ENCODE data around the gene OSBPL5.

OSBPL5 gene

GRCh38 chr11:3137486-3138177 is 27.5 kb downstream of the OSBPL5 start:
- no peaks in the 10 kb centered on the region for H3K9me3 ChIP-seq (ENCODE audit: control insufficient read depth, low read length)
- H2BK12ac ChIP-seq (ENCODE audit: low read length in 2 of 2) = peak overlapping the region in 1 of 2 experiments; percentile 29
- no peak overlapping the region for H3K4ac ChIP-seq (ENCODE audit: low read depth in 1 of 2, low read length in 2 of 2)
- peak overlapping the region; percentile 39 for H4K8ac ChIP-seq (ENCODE audit: low read length)
- no peaks in the 10 kb centered on the region for H3K27me3 ChIP-seq (ENCODE audit: control insufficient read depth in 1 of 2, insufficient read depth in 1 of 2, low read length in 2 of 2)
- H2AFZ ChIP-seq (ENCODE audit: low read depth, low read length) = no peak overlapping the region
- peaks cover 37% of the 10 kb centered on the region for H3K4me1 ChIP-seq (ENCODE audit: control insufficient read depth, insufficient read depth, low read depth, low read length)
- H3K4me3 ChIP-seq (ENCODE audit: insufficient read depth in 1 of 2, low read depth in 1 of 2, low read length in 2 of 2) = no peak overlapping the region
- H2BK120ac ChIP-seq (ENCODE audit: low read depth, low read length) = no peak overlapping the region
- peak overlapping the region; percentile 45 for H2BK15ac ChIP-seq (ENCODE audit: low read depth, poor library complexity, severe bottlenecking)
- H3K36me3 ChIP-seq (ENCODE audit: control insufficient read depth in 1 of 2, insufficient read depth in 2 of 2, low read depth in 1 of 2, low read length in 2 of 2) = peaks cover 0 to 22% of the 10 kb centered on the region in 2 experiments
- peak overlapping the region in 1 of 2 experiments; percentile 31 for H3K18ac ChIP-seq (ENCODE audit: low read depth in 1 of 2, low read length in 2 of 2)
- peak overlapping the region; percentile 9 for H2AK5ac ChIP-seq (ENCODE audit: low read length, severe bottlenecking)
- no peak overlapping the region for H3K23ac ChIP-seq (ENCODE audit: low read length in 2 of 2)
- no peak overlapping the region for H3K27ac ChIP-seq (ENCODE audit: low read length, poor library complexity, severe bottlenecking)
- peak; percentile 29 for DNase-seq
- H3K4me2 ChIP-seq (ENCODE audit: low read length, poor library complexity, severe bottlenecking) = no peak overlapping the region
- H3K79me1 ChIP-seq (replicated peaks; ENCODE audit: low read length, poor library complexity, severe bottlenecking) = peaks cover 62% of the 10 kb centered on the region
- peak overlapping the region; percentile 59 for H4K91ac ChIP-seq (ENCODE audit: low read length)
- WGBS = 66% methylated on average over 17 of the region's 17 CpGs
- no peak overlapping the region for H2BK5ac ChIP-seq (ENCODE audit: low read depth, low read length, poor library complexity, severe bottlenecking)
- no peak overlapping the region for H3K9ac ChIP-seq (ENCODE audit: low read length)
- H3K14ac ChIP-seq (ENCODE audit: low read length in 2 of 2) = no peak overlapping the region

- no peak overlapping the region for H2BK5ac ChIP-seq (ENCODE audit: low read depth, low read length, poor library complexity, severe bottlenecking)
- no peaks in the 10 kb centered on the region for H3K27me3 ChIP-seq (ENCODE audit: control insufficient read depth in 1 of 2, insufficient read depth in 1 of 2, low read length in 2 of 2)
- peak overlapping the region; percentile 56 for H4K91ac ChIP-seq (ENCODE audit: low read length)
- H3K23ac ChIP-seq (ENCODE audit: low read length in 2 of 2) = no peak overlapping the region
- no peak overlapping the region for H3K27ac ChIP-seq (ENCODE audit: low read length, poor library complexity, severe bottlenecking)
- H3K14ac ChIP-seq (ENCODE audit: low read length in 2 of 2) = no peak overlapping the region
- H4K8ac ChIP-seq (ENCODE audit: low read length) = no peak overlapping the region
- H2BK15ac ChIP-seq (ENCODE audit: low read depth, poor library complexity, severe bottlenecking) = no peak overlapping the region
- no peak overlapping the region for H2BK120ac ChIP-seq (ENCODE audit: low read depth, low read length)
- no peak overlapping the region for H2AK5ac ChIP-seq (ENCODE audit: low read length, severe bottlenecking)
- no peaks in the 10 kb centered on the region for H3K9me3 ChIP-seq (ENCODE audit: control insufficient read depth, low read length)
- H3K4me3 ChIP-seq (ENCODE audit: insufficient read depth in 1 of 2, low read depth in 1 of 2, low read length in 2 of 2) = no peak overlapping the region
- H3K4me2 ChIP-seq (ENCODE audit: low read length, poor library complexity, severe bottlenecking) = no peak overlapping the region
- no peak for DNase-seq
- no peak overlapping the region for H3K18ac ChIP-seq (ENCODE audit: low read depth in 1 of 2, low read length in 2 of 2)
- H3K79me1 ChIP-seq (replicated peaks; ENCODE audit: low read length, poor library complexity, severe bottlenecking) = peaks cover 57% of the 10 kb centered on the region
- H2AFZ ChIP-seq (ENCODE audit: low read depth, low read length) = no peak overlapping the region
- peak overlapping the region in 1 of 2 experiments; percentile 33 for H2BK12ac ChIP-seq (ENCODE audit: low read length in 2 of 2)
- H3K36me3 ChIP-seq (ENCODE audit: control insufficient read depth in 1 of 2, insufficient read depth in 2 of 2, low read depth in 1 of 2, low read length in 2 of 2) = peaks cover 0 to 15% of the 10 kb centered on the region in 2 experiments
- H3K4ac ChIP-seq (ENCODE audit: low read depth in 1 of 2, low read length in 2 of 2) = no peak overlapping the region
- H3K9ac ChIP-seq (ENCODE audit: low read length) = no peak overlapping the region
- H3K4me1 ChIP-seq (ENCODE audit: control insufficient read depth, insufficient read depth, low read depth, low read length) = peaks cover 37% of the 10 kb centered on the region
- WGBS = 91% methylated on average over 13 of the region's 13 CpGs
Observed at GRCh38 chr11:3136546-3137455, 28.3 kb downstream of the OSBPL5 start.

GRCh38 chr11:3135481-3136440 is 29.3 kb downstream of the OSBPL5 start:
- H2AK5ac ChIP-seq (ENCODE audit: low read length, severe bottlenecking) = no peak overlapping the region
- no peak overlapping the region for H3K4me2 ChIP-seq (ENCODE audit: low read length, poor library complexity, severe bottlenecking)
- H2BK5ac ChIP-seq (ENCODE audit: low read depth, low read length, poor library complexity, severe bottlenecking) = no peak overlapping the region
- no peak overlapping the region for H2AFZ ChIP-seq (ENCODE audit: low read depth, low read length)
- no peak overlapping the region for H2BK120ac ChIP-seq (ENCODE audit: low read depth, low read length)
- peak overlapping the region; percentile 31 for H4K8ac ChIP-seq (ENCODE audit: low read length)
- H4K91ac ChIP-seq (ENCODE audit: low read length) = peak overlapping the region; percentile 25
- H3K9ac ChIP-seq (ENCODE audit: low read length) = no peak overlapping the region
- peak overlapping the region in 1 of 2 experiments; percentile 45 for H2BK12ac ChIP-seq (ENCODE audit: low read length in 2 of 2)
- H3K9me3 ChIP-seq (ENCODE audit: control insufficient read depth, low read length) = no peaks in the 10 kb centered on the region
- H3K36me3 ChIP-seq (ENCODE audit: control insufficient read depth in 1 of 2, insufficient read depth in 2 of 2, low read depth in 1 of 2, low read length in 2 of 2) = peaks cover 0 to 15% of the 10 kb centered on the region in 2 experiments
- WGBS = 80% methylated on average over 15 of the region's 15 CpGs
- no peak overlapping the region for H3K23ac ChIP-seq (ENCODE audit: low read length in 2 of 2)
- H3K14ac ChIP-seq (ENCODE audit: low read length in 2 of 2) = no peak overlapping the region
- H3K4me1 ChIP-seq (ENCODE audit: control insufficient read depth, insufficient read depth, low read depth, low read length) = peaks cover 37% of the 10 kb centered on the region
- H3K4ac ChIP-seq (ENCODE audit: low read depth in 1 of 2, low read length in 2 of 2) = no peak overlapping the region
- H3K79me1 ChIP-seq (replicated peaks; ENCODE audit: low read length, poor library complexity, severe bottlenecking) = peaks cover 49% of the 10 kb centered on the region
- no peak overlapping the region for H3K4me3 ChIP-seq (ENCODE audit: insufficient read depth in 1 of 2, low read depth in 1 of 2, low read length in 2 of 2)
- H3K27me3 ChIP-seq (ENCODE audit: control insufficient read depth in 1 of 2, insufficient read depth in 1 of 2, low read length in 2 of 2) = no peaks in the 10 kb centered on the region
- no peak overlapping the region for H3K27ac ChIP-seq (ENCODE audit: low read length, poor library complexity, severe bottlenecking)
- no peak overlapping the region for H2BK15ac ChIP-seq (ENCODE audit: low read depth, poor library complexity, severe bottlenecking)
- no peak for DNase-seq
- H3K18ac ChIP-seq (ENCODE audit: low read depth in 1 of 2, low read length in 2 of 2) = no peak overlapping the region

Data from mesenchymal stem cell (in vitro differentiated cells and primary cell).